ENCODE measurements around the gene DNAJB4. TPM values are rescaled to one million over a fixed set of nuclear protein-coding genes. Genes with fewer than 3 reads are reported as not detected.

The DNAJB4 gene
- total RNA-seq, 2 experiments from 2014 or later = 19.2 to 22.7 TPM

DNA sequence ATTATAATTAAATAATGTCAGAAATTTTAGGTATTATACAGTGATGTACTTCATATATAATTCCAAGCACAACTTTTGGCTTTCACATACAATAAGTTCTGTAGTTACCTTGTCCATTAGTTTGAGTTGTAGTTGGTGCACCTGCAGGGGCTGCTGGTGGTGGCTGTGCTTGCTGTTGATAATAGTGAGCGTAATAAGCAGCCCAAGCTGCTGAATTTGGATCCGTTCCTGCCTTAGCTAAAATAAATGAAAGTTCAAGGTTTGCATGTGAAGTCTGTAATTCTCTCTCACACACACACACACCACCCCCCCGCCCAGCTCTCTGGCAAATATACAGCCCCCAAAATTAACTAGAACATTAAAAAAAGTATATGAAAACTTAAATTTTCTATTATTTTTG is 48.3 kb upstream of the DNAJB4 start:
- H3K4me1 Mint-ChIP-seq (ENCODE audit: low read depth) = peaks cover 25% of the 10 kb centered on the region
- Histone ChIP-seq H3K4me3 (ENCODE audit: low read length) (no peak overlapping the region), H3K36me3 (ENCODE audit: insufficient read depth, low read length) (peaks cover 98% of the 10 kb centered on the region), H3K4me1 (ENCODE audit: insufficient read depth, low read length) (no peaks in the 10 kb centered on the region), H3K27me3 (ENCODE audit: control insufficient read depth in 1 of 2, insufficient read depth in 2 of 2, low read length in 2 of 2) (no peaks in the 10 kb centered on the region), H3K9me3 (ENCODE audit: control insufficient read depth in 1 of 2, insufficient read depth in 1 of 2, low read length in 2 of 2) (no peaks in the 10 kb centered on the region), H3K27ac (ENCODE audit: low read depth in 1 of 2, low read length in 2 of 2) (no peak overlapping the region)
- H3K4me3 Mint-ChIP-seq = no peak overlapping the region
- H3K27me3 Mint-ChIP-seq = no peaks in the 10 kb centered on the region
- no peaks in the 10 kb centered on the region for H3K9me3 Mint-ChIP-seq
- intact Hi-C loops (cut with DNase I, micrococcal nuclease) = loop anchor here in 1 of 2 experiments (10.0 kb wide), 2 partner anchors 92 to 392 kb away; no protein-coding TSS in a partner anchor
- POLR2A ChIA-PET = interaction anchor here (1.2 to 3.5 kb wide), 3 partner anchors 9 to 22 kb away, joined by 3 to 17 read pairs (median 7); partner anchors contain the start of gene FUBP1
- no peak overlapping the region for H3K27ac Mint-ChIP-seq
- ATAC-seq (ENCODE audit: poor library complexity) (no peak), DNase-seq (no peak)
- TF ChIP-seq, protein P1, sequence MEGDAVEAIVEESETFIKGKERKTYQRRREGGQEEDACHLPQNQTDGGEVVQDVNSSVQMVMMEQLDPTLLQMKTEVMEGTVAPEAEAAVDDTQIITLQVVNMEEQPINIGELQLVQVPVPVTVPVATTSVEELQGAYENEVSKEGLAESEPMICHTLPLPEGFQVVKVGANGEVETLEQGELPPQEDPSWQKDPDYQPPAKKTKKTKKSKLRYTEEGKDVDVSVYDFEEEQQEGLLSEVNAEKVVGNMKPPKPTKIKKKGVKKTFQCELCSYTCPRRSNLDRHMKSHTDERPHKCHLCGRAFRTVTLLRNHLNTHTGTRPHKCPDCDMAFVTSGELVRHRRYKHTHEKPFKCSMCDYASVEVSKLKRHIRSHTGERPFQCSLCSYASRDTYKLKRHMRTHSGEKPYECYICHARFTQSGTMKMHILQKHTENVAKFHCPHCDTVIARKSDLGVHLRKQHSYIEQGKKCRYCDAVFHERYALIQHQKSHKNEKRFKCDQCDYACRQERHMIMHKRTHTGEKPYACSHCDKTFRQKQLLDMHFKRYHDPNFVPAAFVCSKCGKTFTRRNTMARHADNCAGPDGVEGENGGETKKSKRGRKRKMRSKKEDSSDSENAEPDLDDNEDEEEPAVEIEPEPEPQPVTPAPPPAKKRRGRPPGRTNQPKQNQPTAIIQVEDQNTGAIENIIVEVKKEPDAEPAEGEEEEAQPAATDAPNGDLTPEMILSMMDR (IDR thresholded peaks at IDR 0.05) = no peak
- peaks cover 93% of the 10 kb centered on the region for H3K36me3 Mint-ChIP-seq (ENCODE audit: low read depth)
- CTCF ChIA-PET = interaction anchor here (1.5 kb wide), 1 partner anchor 26 kb away, joined by 3 read pairs; no protein-coding TSS in a partner anchor

DNA sequence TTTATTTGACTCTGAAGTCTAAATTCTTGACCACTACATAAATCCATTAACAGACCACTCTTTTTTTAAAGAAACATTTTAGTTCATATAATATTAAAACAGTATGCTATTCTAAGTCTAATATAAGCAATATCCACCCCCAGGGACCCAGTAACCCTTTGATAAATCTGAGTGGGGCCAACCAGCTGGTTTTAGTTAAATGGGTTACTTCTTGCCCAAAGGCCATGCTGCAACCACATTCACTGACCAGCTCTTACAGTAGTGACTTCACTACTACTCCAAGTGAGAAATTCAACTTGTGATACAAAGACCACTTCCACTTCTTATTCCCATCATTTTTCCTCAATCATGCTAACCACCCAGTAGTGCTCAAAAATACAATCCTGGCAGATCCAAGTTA is 46.3 kb upstream of the DNAJB4 start:
- H3K36me3 ChIP-seq (ENCODE audit: insufficient read depth, low read length) = peaks cover 98% of the 10 kb centered on the region
- intact Hi-C loops (cut with DNase I, micrococcal nuclease) = loop anchor here in 1 of 2 experiments (10.0 kb wide), 2 partner anchors 94 to 394 kb away; no protein-coding TSS in a partner anchor
- CTCF ChIA-PET = interaction anchor here (1.3 kb wide), 1 partner anchor 14 kb away, joined by 4 read pairs; no protein-coding TSS in a partner anchor
- H3K4me1 ChIP-seq (ENCODE audit: insufficient read depth, low read length) = no peaks in the 10 kb centered on the region
- POLR2A ChIA-PET = no interaction called here
- no peak overlapping the region for H3K27ac ChIP-seq (ENCODE audit: low read depth in 1 of 2, low read length in 2 of 2)
- Mint-ChIP-seq H3K27ac (no peak overlapping the region), H3K27me3 (no peaks in the 10 kb centered on the region), H3K4me3 (no peak overlapping the region), H3K4me1 (ENCODE audit: low read depth) (peaks cover 28% of the 10 kb centered on the region), H3K36me3 (ENCODE audit: low read depth) (peaks cover 94% of the 10 kb centered on the region), H3K9me3 (no peaks in the 10 kb centered on the region)
- DNase-seq (no peak), ATAC-seq (ENCODE audit: poor library complexity) (no peak)
- TF ChIP-seq, protein P1 (IDR thresholded peaks at IDR 0.05) = no peak
- no peaks in the 10 kb centered on the region for H3K9me3 ChIP-seq (ENCODE audit: control insufficient read depth in 1 of 2, insufficient read depth in 1 of 2, low read length in 2 of 2)
- no peaks in the 10 kb centered on the region for H3K27me3 ChIP-seq (ENCODE audit: control insufficient read depth in 1 of 2, insufficient read depth in 2 of 2, low read length in 2 of 2)
- H3K4me3 ChIP-seq (ENCODE audit: low read length) = no peak overlapping the region

DNA sequence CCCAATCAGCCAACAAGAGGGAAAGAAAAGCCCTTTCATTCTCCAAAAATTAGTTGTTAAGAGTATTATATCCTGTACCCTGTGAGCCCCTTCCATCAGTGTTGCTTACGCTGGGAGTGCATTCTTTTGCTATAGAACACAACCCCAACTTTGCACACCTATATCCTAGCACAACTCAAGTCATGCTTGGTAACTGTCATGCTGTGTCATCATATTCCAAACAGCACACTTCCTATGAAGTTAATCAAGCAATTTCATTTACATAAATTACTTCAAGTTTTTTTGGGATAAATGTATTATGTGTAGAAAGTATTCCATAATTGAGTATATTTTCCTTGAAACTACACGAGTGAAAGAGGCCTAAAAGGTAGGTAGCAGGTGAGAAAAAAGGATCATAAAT is 45.9 kb upstream of the DNAJB4 start:
- Mint-ChIP-seq H3K27ac (no peak overlapping the region), H3K36me3 (ENCODE audit: low read depth) (peaks cover 94% of the 10 kb centered on the region), H3K4me1 (ENCODE audit: low read depth) (peaks cover 28% of the 10 kb centered on the region), H3K27me3 (no peaks in the 10 kb centered on the region), H3K4me3 (no peak overlapping the region), H3K9me3 (no peaks in the 10 kb centered on the region)
- TF ChIP-seq, protein P1 (IDR thresholded peaks at IDR 0.05) = no peak
- ChIA-PET CTCF (no interaction called here), POLR2A (no interaction called here)
- H3K4me3 ChIP-seq (ENCODE audit: low read length) = no peak overlapping the region
- H3K27ac ChIP-seq (ENCODE audit: low read depth in 1 of 2, low read length in 2 of 2) = no peak overlapping the region
- no peaks in the 10 kb centered on the region for H3K9me3 ChIP-seq (ENCODE audit: control insufficient read depth in 1 of 2, insufficient read depth in 1 of 2, low read length in 2 of 2)
- H3K27me3 ChIP-seq (ENCODE audit: control insufficient read depth in 1 of 2, insufficient read depth in 2 of 2, low read length in 2 of 2) = no peaks in the 10 kb centered on the region
- peaks cover 98% of the 10 kb centered on the region for H3K36me3 ChIP-seq (ENCODE audit: insufficient read depth, low read length)
- intact Hi-C loops (cut with DNase I, micrococcal nuclease) = loop anchor here in 1 of 2 experiments (10.0 kb wide), 2 partner anchors 94 to 394 kb away; no protein-coding TSS in a partner anchor
- ATAC-seq (ENCODE audit: poor library complexity) (no peak), DNase-seq (no peak)
- no peaks in the 10 kb centered on the region for H3K4me1 ChIP-seq (ENCODE audit: insufficient read depth, low read length)
